NB4 (cell line): ENCODE measurements around the gene ZNF566.

Experiments used
- POLR2A ChIP-seq: IDR thresholded peaks from 2 replicates; pipeline ENCODE4 v1.6.1; 2011; ENCODE audit warnings: mild to moderate bottlenecking; ENCODE audit not compliant: insufficient read length; ENCODE audit errors: extremely low read depth
- TF ChIP-seq, protein P1 (sequence below): IDR thresholded peaks from one replicate; pipeline ENCODE4 v1.5.1; 2012; ENCODE audit warnings: low read depth, low read length

DNA sequence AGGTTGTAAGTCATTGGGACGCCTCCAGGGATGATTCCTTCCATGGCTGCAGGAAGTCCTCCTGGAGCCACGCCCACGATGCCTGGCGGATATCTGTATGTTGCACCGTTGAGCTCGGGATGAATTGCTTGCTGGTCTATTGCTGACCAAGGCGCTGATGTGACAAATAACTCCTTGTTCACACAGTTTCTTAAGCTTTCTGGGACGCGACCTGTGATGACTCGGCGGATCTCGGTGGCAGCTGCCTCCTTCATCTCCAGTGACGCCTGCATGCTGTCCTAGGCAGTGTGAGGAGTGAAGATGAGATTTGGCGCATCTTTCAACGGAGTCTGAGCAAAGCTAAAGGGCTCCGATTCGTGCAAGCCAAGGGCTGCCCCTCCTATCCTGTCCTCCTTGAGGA is 7.6 kb upstream of the ZNF566 start:
- no peak for TF ChIP-seq POLR2A
- TF ChIP-seq, protein P1, sequence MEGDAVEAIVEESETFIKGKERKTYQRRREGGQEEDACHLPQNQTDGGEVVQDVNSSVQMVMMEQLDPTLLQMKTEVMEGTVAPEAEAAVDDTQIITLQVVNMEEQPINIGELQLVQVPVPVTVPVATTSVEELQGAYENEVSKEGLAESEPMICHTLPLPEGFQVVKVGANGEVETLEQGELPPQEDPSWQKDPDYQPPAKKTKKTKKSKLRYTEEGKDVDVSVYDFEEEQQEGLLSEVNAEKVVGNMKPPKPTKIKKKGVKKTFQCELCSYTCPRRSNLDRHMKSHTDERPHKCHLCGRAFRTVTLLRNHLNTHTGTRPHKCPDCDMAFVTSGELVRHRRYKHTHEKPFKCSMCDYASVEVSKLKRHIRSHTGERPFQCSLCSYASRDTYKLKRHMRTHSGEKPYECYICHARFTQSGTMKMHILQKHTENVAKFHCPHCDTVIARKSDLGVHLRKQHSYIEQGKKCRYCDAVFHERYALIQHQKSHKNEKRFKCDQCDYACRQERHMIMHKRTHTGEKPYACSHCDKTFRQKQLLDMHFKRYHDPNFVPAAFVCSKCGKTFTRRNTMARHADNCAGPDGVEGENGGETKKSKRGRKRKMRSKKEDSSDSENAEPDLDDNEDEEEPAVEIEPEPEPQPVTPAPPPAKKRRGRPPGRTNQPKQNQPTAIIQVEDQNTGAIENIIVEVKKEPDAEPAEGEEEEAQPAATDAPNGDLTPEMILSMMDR, result no peak
